ENCODE results near the gene SPTBN1.

Gene SPTBN1

DNA sequence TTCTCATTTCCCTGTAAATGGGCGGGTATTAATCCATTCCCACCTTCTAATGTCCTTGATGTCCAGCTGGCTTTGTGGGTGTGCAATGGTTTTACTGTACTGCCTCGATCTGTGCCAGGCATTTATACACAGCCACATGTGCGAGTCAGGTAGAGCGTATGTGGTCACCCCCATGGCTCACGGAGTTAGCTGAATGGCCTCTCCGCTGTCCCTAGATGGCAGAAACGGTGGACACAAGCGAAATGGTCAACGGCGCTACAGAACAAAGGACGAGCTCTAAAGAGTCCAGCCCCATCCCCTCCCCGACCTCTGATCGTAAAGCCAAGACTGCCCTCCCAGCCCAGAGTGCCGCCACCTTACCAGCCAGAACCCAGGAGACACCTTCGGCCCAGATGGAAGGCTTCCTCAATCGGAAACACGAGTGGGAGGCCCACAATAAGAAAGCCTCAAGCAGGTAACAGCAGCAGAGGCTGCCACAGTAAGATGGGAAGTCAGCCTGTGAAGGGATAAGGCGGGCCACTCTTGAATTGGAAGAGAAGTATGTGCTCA, 208.2 kb downstream of the SPTBN1 start:
- no peak for DNase-seq

DNA sequence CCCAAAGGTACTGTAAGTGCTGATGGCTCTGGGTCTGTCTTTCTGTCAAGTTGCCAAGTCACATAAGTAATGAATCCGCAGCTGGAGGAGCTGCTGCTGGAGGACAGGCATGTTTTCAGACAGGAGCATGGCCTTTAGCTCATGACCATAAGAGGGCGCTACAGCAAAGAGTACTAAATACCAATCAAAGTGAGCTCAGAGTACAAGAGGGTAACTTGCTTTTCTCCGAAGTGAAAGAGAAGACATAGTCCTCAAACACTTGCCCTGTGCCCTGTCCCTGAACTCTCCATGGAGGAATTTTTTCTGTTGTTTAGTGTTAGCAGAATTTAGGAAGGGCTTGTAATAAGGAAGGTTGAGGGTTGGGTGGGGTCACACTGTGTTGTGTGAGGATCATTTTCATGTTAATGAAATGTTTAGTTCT, 209.3 kb downstream of the SPTBN1 start:
- peak; percentile 45 for DNase-seq

DNA sequence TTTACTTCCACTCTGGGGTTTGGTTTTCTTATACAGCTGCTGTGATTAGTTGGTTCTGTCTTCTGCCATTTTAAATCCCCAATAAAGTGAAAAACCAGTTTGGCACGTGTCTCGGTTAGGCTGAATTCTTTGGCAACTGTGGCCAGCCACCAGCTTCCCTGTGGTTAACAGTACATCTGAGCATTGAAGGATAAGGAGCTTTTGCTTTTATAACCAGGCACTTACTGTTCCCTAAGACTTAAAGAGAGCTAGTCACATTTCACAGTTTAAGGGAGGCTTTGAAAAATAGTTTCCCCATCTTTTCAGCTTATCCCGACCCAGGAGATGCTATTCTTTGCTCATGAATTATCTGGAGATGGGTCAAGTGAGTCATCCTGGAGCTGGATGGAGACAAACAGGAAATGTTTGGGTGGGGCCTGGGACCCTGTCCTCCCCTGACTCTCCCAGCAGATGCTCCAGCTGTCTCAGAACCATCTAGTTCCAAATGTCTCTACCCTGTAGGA, 210.1 kb downstream of the SPTBN1 start:
- DNase-seq, result no peak

DNA sequence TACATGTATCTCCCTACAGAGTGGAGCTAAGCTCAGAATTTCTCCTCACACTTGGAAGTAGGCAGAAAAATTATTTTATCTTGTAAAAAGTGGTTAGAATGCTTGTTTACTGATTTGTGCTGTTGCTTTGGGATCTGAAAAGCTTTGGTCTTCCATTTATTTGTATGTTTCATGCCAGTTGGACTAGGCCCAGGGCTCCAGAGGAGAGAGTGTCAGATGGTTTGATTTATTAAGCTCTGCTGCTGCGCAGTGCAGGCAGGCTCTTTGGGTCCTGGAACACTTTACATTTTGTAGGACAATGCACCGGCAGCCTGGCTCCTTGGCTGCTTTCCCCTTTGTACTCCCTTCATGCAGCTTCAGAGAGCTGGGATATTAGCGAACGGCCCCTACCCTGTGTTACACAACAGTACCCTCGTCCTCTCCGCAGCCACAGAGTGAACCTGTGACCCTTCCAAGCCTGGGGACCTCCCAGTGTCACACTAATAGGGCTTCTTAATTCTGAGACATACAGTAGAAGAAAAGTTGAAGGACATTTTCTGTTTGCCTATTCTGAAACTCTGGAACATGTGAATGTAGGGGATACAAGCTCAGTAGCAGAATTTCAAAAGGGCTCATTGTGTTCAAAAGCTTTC, 210.6 kb downstream of the SPTBN1 start:
- DNase-seq, result no peak

DNA sequence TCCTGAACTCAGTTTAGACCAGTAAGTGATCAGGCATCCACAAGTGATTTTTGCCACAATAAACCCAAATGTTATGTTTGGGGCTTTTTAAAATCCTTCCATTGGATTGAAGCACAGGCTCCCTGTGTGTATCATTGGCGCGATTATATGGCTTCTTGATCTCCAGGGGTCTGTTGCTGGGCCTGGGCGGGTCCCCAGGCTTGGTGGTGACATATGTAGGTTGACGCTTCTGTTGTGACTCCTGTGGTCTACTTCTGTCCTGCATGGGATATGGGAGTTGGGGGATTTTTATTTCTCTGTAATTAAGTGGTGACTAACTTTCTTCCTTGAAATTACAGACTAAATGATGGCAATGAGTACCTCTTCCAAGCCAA, 211.1 kb downstream of the SPTBN1 start:
- DNase-seq, result no peak

DNA sequence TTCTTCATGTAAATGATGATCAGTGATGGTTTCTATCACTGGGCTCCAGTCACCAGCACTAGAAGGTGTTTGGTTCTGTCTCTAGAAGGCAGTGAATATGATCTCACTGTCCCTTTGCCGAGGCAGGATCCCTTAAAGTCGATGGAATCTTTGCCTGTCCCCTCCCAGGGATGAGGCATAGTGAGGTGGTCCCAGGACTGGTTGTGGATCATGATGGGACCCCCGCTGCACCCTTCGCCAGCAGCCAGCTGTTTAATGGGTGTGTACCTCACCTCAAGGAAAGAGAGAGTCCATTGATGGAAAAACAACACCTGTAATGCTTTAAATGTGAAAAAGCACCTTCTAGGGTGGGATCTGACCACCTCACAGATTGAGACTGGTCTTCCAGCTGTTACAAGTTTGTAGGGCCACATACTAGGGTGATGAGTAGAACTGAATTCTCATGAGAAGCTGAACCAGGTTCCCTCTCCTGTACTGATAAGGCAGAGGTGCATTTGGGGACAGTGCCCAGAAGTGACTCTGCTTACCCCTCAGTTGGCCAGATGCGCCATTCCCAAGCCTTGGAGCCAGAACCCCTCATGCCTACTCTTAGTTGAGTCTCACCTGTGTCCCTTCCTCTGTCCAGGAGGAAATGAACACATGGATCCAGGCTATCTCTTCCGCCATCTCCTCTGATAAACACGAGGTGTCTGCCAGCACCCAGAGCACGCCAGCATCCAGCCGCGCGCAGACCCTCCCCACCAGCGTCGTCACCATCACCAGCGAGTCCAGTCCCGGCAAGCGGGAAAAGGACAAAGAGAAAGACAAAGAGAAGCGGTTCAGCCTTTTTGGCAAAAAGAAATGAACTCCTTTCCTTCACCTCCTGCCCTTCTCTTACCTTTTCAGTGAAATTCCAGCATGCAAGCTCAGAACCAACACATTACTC, 211.9 kb downstream of the SPTBN1 start:
- DNase-seq, result no peak

DNA sequence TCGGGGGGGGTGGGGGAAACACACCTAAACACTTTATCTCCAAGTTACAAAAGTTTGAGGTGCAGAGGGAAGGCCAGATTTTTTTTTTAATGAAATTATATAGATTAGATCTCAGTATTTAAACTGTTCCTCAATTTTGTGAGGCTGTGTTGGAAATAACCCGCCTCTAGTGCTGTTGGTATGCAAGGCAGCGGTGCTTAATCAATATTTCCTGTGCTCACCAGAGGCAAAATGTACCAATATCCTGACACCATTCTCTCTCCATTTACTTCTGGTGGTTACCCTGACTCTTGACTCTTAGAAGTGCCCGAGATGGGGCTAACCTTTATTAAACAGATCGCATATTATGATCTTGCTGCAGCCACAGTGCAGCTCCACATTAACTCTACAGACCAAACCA, 212.6 kb downstream of the SPTBN1 start:
- no peak for DNase-seq

DNA sequence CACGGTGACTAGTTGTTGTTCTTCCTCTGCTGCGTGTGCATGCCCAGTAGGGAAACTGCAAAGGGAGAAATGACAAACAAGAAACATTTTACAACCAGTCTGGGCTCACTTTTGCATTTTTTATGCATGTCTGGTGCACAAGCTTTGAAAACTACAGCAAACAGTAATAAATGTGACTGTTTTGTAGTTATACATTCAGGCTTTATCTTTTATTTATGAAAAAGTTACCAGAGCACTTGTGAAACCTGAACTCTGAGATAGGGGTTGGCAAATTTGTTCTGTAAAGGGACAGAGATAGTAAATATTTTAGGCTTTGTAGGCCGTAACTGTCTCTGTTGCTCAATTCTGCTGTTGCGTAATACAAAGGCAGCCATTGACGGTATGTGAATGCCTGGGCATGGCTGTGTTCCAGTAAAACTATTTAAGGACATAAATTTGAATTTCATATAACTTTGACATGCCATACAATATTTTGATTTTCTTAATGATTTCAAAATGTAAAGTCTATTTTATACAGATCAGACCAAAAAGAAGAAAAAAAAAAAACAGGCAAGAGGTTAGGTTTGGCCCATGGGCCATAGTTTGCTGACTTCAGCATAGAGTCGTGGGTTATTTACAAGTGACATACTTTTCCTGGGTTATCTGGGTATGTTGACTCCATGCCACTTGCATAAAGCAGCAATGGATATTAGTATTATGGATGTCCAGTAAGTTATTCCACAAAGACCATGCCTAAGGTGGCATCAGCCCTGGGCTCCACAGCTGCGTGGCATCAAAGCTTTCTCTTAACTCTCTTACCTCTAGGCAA, 213.8 kb downstream of the SPTBN1 start:
- DNase-seq, result no peak

DNA sequence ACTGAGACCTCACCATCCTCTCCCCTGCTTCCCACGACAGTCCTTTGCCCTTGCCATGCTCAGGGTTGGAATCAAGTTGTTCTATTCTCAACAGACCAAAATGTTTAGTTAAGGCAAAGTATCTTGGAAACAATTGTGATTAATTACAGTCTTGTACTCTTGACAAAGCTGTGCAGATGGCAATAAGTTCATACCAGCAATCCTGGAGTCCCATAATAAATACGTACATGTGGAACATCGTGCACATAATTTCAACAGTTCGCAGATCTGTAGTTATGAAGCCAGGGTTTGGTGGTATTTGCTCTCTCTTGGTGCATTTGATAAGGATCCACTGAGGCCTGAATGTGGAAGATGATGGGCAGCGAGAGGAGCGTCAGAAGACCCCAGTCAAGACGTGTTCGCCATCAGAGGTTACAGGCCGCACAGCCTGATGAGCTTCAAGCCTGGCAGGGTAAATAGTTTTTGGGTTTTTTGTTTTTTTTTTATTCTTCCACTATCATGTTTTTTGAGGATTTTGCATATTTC, 214.4 kb downstream of the SPTBN1 start:
- DNase-seq, result no peak

DNA sequence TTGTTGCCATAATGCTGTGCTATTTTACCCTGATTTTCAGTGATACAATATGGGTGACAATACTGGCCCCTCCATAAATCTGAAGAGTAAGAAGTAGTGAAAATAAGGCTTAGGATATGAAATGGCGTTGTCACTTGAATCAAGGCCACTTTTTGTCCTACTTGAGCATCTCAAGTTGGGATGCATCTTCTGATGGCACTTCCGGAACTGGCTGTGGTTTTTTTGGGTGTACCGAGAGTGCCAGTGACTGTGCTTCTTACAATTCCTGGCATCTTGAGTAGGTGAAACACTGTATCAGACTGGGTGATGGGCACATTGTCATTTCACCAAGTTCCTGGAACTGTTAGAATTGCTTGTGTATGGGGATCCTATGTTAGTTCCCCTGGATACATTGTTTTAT, 214.9 kb downstream of the SPTBN1 start:
- DNase-seq, result no peak

DNA sequence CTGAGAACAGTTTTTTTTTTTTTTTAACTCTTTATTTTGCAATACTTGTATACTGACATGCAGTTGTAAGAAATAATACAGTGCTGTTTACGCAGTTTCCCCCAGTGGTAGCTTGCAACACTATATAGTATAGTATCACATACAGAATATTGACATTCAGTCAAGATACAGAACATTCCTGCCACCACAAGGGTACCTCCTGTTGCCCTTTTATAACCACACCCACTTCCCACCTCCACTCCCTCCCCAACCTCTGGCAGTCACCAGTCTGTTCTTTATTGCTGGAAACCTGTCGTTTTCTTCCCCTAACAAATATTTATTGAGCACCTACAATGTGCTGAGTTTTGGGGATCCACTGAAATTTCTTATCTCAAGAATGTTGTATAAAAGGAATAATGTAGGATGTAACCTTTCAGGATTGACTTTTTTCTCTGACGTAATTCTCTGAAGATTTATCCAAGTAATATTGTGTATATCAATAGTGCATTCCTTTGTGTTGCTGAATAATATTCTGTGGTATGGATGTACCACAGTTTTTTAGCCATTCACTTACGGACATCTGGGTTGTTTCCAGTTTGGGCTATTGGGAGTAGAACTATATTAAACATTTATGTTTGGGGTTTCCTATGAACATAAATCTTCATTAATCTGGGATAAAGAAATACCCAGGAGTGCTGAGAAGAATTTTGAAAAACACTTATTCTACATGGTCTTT, 215.9 kb downstream of the SPTBN1 start:
- no peak for DNase-seq

DNA sequence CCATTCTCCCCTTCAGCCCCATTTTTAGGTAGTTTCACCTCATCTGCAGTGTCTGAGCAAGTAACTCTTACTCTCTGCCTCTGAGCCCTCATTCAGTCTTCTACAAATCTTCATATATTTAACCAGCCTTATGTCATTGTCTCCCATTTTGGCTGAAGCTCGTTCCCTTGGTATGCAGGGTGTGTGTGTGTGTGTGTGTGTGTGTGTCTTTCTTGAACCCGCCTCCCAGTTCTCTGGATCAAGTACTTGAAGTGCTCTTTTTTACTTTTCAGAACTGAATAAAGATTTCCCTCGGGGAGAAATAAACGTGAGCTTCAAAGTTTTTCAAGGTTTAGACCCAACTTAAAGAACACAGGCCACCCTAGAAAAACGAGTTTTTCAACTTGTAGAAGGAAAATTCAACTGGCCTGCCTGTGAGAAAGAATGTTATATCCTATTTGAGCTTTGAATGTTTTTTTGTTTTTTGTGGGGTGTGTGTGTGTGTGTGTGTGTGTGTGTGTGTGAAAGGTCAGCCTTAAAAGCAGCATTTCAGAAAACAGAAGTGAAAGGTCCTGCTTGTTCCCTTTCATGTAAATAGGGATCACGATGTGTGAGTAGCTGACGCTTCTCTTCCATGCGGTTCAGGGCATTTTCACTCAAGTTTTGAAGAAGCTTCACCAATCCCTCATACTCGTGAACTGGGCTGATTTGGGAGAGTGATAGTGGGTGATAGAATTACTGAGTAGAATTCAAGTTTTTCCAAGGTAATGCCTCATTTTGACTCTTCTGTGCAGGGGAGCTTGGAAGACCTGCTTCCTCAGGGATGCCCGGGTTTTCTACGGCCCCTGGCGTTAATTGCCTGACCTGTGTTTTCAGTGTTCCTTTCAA, 216.7 kb downstream of the SPTBN1 start:
- DNase-seq, result peak; percentile 11

DNA sequence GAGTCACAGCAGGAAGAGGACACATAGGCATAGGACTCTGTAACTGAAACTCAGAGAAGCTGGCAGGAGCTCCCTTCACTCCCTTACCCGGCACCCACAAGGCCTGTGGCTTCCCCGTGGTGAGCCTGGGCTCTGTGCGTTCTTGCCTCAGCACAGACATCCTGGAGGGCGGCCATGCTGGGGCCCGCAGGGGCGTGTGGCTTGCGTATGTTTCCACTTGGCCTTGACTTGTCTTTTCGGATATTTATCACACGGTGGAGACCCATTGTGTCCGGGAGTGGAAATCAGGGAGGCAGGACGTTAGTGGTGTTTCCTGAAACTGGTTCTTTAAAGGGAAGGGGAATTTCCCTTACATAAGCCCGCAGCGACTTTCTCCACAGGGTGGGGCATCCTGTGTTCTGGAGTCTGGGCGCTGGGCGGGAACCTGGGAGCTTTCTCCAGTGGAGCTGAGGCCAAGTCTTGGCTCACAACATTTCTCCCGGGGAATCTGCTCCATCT, 217.4 kb downstream of the SPTBN1 start:
- peak; percentile 15 for DNase-seq

DNA sequence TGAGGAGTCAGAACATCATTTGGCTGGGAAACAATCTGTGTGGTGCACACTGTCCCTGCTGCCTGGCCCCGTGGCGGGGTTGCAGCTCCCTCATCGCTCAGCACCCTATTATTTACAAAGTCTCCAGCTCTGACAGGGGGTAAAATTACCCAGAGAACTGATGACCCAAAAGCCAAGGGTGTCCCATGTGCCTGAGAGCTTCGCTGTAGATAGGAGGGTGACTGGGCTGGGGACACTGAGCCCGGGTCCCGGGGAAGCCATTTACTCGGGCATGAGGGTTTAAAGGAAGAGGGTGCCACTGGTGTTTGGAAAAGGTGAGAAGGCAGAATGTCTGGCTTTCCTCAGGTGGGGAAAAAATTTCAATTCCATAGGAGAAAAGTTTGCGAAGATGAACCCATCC, 219.2 kb downstream of the SPTBN1 start:
- no peak for DNase-seq

DNA sequence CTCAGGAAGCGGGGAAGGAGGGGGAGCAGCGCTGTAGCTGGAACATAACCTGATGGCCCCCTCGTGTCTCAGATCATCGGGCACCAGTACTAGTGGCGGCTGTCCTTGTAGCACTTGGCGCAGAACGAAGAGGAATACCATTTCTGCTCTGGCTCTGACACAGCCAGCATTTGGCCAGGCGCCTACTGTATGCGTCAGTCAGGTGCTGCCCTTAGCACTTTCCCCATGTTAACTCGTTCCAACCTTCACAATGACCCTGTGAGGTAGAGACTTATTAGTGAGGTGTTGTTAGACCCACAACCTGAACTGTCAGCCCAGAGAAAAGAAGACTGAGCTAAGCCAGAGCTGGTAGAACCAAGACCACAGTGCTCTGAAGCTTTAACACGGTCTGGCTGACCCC, 219.6 kb downstream of the SPTBN1 start:
- no peak for DNase-seq

DNA sequence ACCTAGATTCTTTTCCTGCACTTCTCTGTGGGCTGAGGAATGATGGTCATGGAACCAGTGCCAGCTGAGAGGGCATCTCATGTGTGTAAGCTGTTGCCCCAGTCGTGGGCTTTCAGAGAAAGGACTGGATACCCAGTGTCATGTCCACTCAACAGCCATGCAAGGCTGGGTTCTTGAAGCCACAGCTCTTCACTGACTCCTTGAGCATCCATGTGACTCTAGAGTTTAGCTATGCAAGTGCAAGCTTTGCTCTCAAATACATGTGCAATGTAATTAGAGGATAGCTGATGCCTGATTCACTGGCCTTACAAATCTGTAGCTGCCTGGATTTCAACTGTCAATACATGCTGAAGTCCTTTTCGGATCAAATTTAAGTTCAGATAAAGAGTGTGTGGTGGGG, 220.5 kb downstream of the SPTBN1 start:
- no peak for DNase-seq

DNA sequence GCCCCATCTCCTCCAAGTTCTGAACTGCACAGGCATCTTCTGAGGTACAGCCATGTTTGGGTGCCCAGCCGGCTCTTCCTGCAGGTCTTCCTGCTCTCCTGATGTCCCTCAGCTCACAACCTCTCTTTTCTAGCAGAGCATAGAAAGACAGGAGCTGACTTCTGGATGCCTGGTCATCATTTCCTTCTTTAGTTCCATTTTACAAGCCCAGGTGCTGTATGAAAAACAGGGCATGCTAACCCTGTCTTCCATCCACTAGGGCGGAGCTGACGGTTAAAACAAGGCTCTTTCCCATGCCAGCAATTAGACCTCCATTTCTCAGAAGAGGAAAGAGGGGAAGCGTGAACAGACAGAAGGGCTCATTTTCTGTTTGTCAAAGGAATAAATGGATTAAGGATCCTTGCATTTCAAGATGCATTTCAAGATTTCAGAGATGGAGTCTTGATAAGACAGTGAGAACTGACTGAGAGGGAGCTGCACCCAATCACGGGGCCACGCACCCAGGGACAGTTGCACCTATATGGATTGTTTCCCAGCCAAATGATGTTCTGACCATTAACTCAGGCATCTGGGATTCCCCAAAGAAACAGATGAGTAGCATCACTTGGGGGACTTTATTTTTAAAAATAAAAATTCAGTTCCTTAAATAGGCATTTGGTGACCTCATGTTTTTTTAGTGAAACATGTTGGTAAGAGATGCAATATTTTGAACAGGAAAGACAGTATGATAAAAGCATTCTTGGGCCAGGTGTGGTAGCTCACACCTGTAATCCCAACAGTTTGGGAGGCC, 221.5 kb downstream of the SPTBN1 start:
- no peak for DNase-seq

DNA sequence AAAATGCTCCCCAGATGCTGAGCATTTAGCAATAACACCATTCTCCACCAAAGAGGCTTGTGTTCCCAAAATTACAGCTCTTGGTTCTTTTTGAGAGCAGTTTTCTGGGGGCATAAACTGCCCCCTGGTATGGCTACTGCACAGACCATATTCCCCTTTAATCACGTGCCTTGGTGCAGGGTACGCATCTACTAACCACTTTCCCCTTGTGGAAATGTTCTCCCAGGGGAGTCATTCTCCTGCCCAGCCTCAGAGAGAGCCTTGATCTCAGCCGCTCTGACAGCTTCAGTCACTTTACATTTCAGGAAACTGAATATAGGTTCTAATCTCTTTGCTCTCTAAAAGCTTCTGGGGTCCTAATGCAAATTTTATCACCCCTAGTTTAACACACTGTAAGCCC, 222.6 kb downstream of the SPTBN1 start:
- DNase-seq, result no peak

DNA sequence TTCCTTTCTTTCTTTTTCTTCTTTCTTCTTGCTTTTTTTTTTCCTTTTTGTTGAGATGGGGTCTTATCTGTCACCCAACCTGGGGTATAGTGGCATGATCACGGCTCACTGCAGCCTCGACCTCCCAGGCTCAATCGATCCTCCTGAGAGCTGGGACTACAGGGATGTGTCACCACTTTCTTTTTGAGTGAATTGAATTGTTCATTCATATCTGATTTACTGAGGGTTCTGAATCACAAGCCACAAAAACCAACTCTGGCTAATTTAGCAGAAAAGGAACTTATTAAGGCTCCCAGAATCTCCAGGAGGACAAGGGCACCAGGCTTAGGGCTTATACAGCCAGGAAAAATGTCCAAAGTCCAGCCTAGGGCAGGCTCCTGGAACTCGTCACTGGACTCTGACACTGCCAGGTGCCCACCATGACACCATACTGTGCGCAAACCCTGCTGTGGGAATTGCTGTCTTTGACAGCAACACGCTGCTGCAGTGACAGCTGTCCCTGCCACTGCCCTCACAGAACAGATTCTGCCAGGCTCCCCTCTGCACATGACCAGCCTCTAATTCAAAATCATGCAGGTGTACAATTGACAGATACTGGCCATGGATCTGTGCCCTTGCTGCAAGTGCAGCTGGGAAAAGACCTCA, 224.4 kb downstream of the SPTBN1 start:
- DNase-seq, result no peak

DNA sequence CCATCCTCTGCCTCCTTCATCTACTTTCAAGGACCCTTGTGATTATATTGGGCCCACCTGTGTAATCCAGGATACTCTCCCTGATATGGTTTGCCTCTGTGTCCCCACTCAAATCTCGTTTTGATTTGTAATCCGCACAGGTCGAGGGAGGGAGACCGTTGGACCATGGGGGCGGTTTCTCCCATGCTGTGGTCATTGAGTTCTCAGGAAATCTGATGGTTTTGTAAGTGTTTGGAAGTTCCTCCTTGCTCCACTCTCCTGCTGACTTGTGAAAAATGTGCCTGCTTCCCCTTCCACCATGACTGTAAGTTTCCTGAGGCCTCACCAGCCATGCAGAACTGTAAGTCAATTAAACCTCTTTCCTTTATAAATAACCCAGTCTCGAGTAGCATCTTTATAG, 225.3 kb downstream of the SPTBN1 start:
- no peak for DNase-seq
